Mucosa of descending colon (tissue), 3 donors: ENCODE results near the gene MAGEA3. TPM values are rescaled to one million over a fixed set of nuclear protein-coding genes. Genes with fewer than 3 reads are reported as not detected.

ENCODE experiments used
- ATAC-seq: fragments of 200-7000 bp; cut with Tn5 transposase; one replicate; pipeline ENCODE4 v1.9.1; 2020; ENCODE audit warnings: mild to moderate bottlenecking, moderate library complexity
- DNase-seq, 3 donors: peaks; one replicate each; pipeline ENCODE4 v3.0.0-alpha.2; 2020
- H3K36me3 ChIP-seq: fragments of 200-600 bp; one replicate; pipeline ENCODE4 v1.8.0; 2021; ENCODE audit warnings: low read depth, mild to moderate bottlenecking
- H3K4me1 ChIP-seq: fragments of 200-600 bp; one replicate; pipeline ENCODE4 v1.8.0; 2021; ENCODE audit warnings: low read depth, mild to moderate bottlenecking
- H3K4me3 ChIP-seq: fragments of 200-600 bp; one replicate; pipeline ENCODE4 v1.8.0; 2021; ENCODE audit warnings: mild to moderate bottlenecking
- H3K9me3 ChIP-seq: fragments of 200-600 bp; one replicate; pipeline ENCODE4 v1.8.0; 2021; ENCODE audit warnings: mild to moderate bottlenecking
- CTCF ChIP-seq: fragments of 200-600 bp; IDR thresholded peaks from one replicate; pipeline ENCODE4 v1.8.0; 2022; ENCODE audit warnings: antibody characterized with exemption, mild to moderate bottlenecking
- intact Hi-C, 2 donors: fragments of 100-400 bp; cut with DNase I in 1 of 2; cut with micrococcal nuclease in 1 of 2; formaldehyde crosslinking; loops; one replicate each; pipeline versions ENCODE4 v1.11.0 to v1.11.1; 2022; cut with DNase I, micrococcal nuclease
- total RNA-seq, 3 donors: library from RNA; stranded (reverse); fragmentation: NEBNext Ultra II Directional in 2 of 3; extraction: Animal tissue kit (Norgen Biotek cat#: 25700) in 2 of 3; gene quantifications; one replicate each; pipeline versions ENCODE4 v1.2.1 to v1.2.4, GENCODE V29; 2021 to 2023
- donor health status: DM: no; HTN: no; CAD: no; lungs with moderate emphysema.
- donor health status: DM: no; HTN: no; CAD: no.
- donor health status: DM: no; HTN: yes; CAD: no.

Gene MAGEA3
- total RNA-seq, 3 donors from 2014 or later: not detected

- ATAC-seq: no peak
- TF ChIP-seq CTCF: no peak
- DNase-seq: no peak
- no peaks in the 10 kb centered on the region for H3K36me3 ChIP-seq
- no peak overlapping the region for H3K4me3 ChIP-seq
- H3K9me3 ChIP-seq: no peaks in the 10 kb centered on the region
- H3K4me1 ChIP-seq: no peaks in the 10 kb centered on the region
- intact Hi-C loops: no loop called here
These were observed 40.0 kb downstream of the MAGEA3 start for GRCh38 chrX:152738560-152738959.

Other genes starting within 250 kb of the MAGEA3 start
- gene GABRA3, start 247.5 kb upstream of the MAGEA3 start, total RNA-seq: 1 to 10 TPM in 1 of 3 donors, not detected in 2; 1.1 TPM
- under 1 TPM in 1 of 3 donors, not detected in 2; 0.32 TPM for gene GABRQ, start 60.9 kb upstream of the MAGEA3 start, total RNA-seq
- gene CSAG2, start 10.5 kb downstream of the MAGEA3 start, total RNA-seq: not detected
- gene MAGEA2B, start 15.8 kb downstream of the MAGEA3 start, total RNA-seq: not detected
- not detected for gene CSAG1, start 34.9 kb downstream of the MAGEA3 start, total RNA-seq
- not detected for gene MAGEA12, start 35.0 kb downstream of the MAGEA3 start, total RNA-seq
- not detected for gene MAGEA2, start 55.0 kb downstream of the MAGEA3 start, total RNA-seq
- gene CSAG3, start 60.4 kb downstream of the MAGEA3 start, total RNA-seq: not detected
- gene MAGEA6, start 70.9 kb downstream of the MAGEA3 start, total RNA-seq: not detected
- 10 to 100 TPM; 10.9 to 25.3 (median 17.7) TPM for gene CETN2, start 132.0 kb downstream of the MAGEA3 start, total RNA-seq
- gene NSDHL, start 132.3 kb downstream of the MAGEA3 start, total RNA-seq: 10 to 100 TPM; 13.1 to 26.4 (median 20.3) TPM
- 1 to 10 TPM; 2.8 to 6.9 (median 4.2) TPM for gene ZNF185, start 199.3 kb downstream of the MAGEA3 start, total RNA-seq